Measurements from ENCODE around the gene C19orf81.

DNA sequence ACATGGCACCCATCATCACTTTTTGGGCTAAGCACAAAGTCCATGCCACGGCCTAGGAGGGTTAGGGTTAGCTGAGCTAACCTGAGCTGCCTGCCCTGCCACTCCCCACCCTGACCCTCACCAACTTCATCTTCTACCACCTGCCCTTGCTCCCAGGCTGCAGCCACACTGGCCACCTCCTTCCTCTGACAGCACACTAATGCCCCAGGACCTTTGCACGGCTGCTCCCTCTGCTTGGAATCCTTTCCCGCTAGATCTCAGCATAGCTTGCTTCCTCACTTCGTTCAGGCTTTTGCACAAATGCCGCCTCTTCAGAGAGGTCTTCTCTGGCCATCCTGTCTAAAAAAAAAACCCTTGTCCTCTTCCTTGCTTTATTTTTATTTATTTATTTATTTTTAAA is 57.1 kb downstream of the C19orf81 start:
- TF ChIP-seq, protein P1, sequence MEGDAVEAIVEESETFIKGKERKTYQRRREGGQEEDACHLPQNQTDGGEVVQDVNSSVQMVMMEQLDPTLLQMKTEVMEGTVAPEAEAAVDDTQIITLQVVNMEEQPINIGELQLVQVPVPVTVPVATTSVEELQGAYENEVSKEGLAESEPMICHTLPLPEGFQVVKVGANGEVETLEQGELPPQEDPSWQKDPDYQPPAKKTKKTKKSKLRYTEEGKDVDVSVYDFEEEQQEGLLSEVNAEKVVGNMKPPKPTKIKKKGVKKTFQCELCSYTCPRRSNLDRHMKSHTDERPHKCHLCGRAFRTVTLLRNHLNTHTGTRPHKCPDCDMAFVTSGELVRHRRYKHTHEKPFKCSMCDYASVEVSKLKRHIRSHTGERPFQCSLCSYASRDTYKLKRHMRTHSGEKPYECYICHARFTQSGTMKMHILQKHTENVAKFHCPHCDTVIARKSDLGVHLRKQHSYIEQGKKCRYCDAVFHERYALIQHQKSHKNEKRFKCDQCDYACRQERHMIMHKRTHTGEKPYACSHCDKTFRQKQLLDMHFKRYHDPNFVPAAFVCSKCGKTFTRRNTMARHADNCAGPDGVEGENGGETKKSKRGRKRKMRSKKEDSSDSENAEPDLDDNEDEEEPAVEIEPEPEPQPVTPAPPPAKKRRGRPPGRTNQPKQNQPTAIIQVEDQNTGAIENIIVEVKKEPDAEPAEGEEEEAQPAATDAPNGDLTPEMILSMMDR (IDR thresholded peaks at IDR 0.05): no peak
- no peak for TF ChIP-seq POLR2AphosphoS5 (IDR thresholded peaks at IDR 0.05; ENCODE audit: insufficient read depth in 1 of 2, low read depth in 1 of 2)
- TF ChIP-seq POLR2A (IDR thresholded peaks at IDR 0.05): no peak

All from vagina (tissue), 2 donors.